HG02852 (cell line): ENCODE measurements around the gene PHLDB1.
"Not testable (repeated sequence)": the region's sequence is repeated elsewhere in the genome, so short reads cannot be mapped to it uniquely, and the experiment has no call there.

Experiments
- ATAC-seq: cut with Tn5 transposase; IDR thresholded peaks from one replicate; pipeline ENCODE4 v1.9.1; 2021; ENCODE audit warnings: mild to moderate bottlenecking, moderate library complexity; ENCODE audit not compliant: unreplicated experiment

PHLDB1 gene

GRCh38 chr11:118682939-118683338, 75.5 kb downstream of the PHLDB1 start:
- not testable (repeated sequence) for ATAC-seq

- ATAC-seq: no peak
Measured at GRCh38 chr11:118684187-118684586, 76.8 kb downstream of the PHLDB1 start.

- ATAC-seq: no peak
Measured at GRCh38 chr11:118687906-118688305, 80.5 kb downstream of the PHLDB1 start.

- ATAC-seq: not testable (repeated sequence)
Measured at GRCh38 chr11:118688339-118688738, 80.9 kb downstream of the PHLDB1 start.

GRCh38 chr11:118688851-118689502, 81.6 kb downstream of the PHLDB1 start:
- ATAC-seq: no peak

- ATAC-seq: no peak
Measured at GRCh38 chr11:118689503-118689851, 82.1 kb downstream of the PHLDB1 start.

GRCh38 chr11:118689852-118690552, 82.6 kb downstream of the PHLDB1 start:
- peak; percentile 74 for ATAC-seq

GRCh38 chr11:118690553-118691304, 83.3 kb downstream of the PHLDB1 start:
- ATAC-seq: no peak

GRCh38 chr11:118691926-118692830, 84.8 kb downstream of the PHLDB1 start:
- no peak for ATAC-seq

GRCh38 chr11:118694185-118694584, 86.8 kb downstream of the PHLDB1 start:
- ATAC-seq: no peak

GRCh38 chr11:118694771-118695170, 87.4 kb downstream of the PHLDB1 start:
- ATAC-seq: no peak

GRCh38 chr11:118696673-118697226, 89.3 kb downstream of the PHLDB1 start:
- no peak for ATAC-seq

GRCh38 chr11:118697346-118697745, 89.9 kb downstream of the PHLDB1 start:
- no peak for ATAC-seq

GRCh38 chr11:118699506-118700220, 92.2 kb downstream of the PHLDB1 start:
- ATAC-seq: no peak

GRCh38 chr11:118703563-118704106, 96.2 kb downstream of the PHLDB1 start:
- ATAC-seq: no peak

- no peak for ATAC-seq
Measured at GRCh38 chr11:118705111-118705741, 97.8 kb downstream of the PHLDB1 start.

GRCh38 chr11:118705791-118706545, 98.6 kb downstream of the PHLDB1 start:
- no peak for ATAC-seq

- ATAC-seq: no peak
Measured at GRCh38 chr11:118706546-118706825, 99.1 kb downstream of the PHLDB1 start.
